Muscle layer of duodenum (tissue), 2 donors: ENCODE results near the gene C20orf202.
"Not testable (repeated sequence)": the region's sequence is repeated elsewhere in the genome, so short reads cannot be mapped to it uniquely, and the experiment has no call there.

Experiments used
- H3K27ac ChIP-seq: one replicate; pipeline ENCODE4 v1.7.0; 2013; ENCODE audit warnings: mild to moderate bottlenecking, low read length
- H3K27me3 ChIP-seq: one replicate; pipeline ENCODE4 v1.7.0; 2013; ENCODE audit warnings: low read depth, mild to moderate bottlenecking, control low read depth, low read length
- H3K36me3 ChIP-seq, 2 donors: one replicate each; pipeline ENCODE4 v1.7.0; 2013; ENCODE audit warnings: low read length in 2 of 2, control low read depth in 1 of 2, mild to moderate bottlenecking in 1 of 2; ENCODE audit not compliant: insufficient read depth in 2 of 2, control insufficient read depth in 1 of 2
- H3K4me1 ChIP-seq, 2 donors: one replicate each; pipeline ENCODE4 v1.7.0; 2013; ENCODE audit warnings: low read length in 2 of 2, mild to moderate bottlenecking in 2 of 2, control low read depth in 1 of 2, moderate library complexity in 1 of 2; ENCODE audit not compliant: insufficient read depth in 2 of 2, control insufficient read depth in 1 of 2
- H3K4me3 ChIP-seq, 2 donors: one replicate each; pipeline ENCODE4 v1.7.0; 2013; ENCODE audit warnings: low read length in 2 of 2, low read depth in 1 of 2, mild to moderate bottlenecking in 1 of 2
- H3K9me3 ChIP-seq, 2 donors: one replicate each; pipeline ENCODE4 v1.7.0; 2013; ENCODE audit warnings: low read length in 2 of 2, control low read depth in 1 of 2, mild to moderate bottlenecking in 1 of 2; ENCODE audit not compliant: control insufficient read depth in 1 of 2
- donor health status: healthy.

Gene C20orf202

GRCh38 chr20:1209447-1210387 lies 6.5 kb downstream of the C20orf202 start:
- Histone ChIP-seq H3K9me3 (no peaks in the 10 kb centered on the region), H3K27me3 (no peaks in the 10 kb centered on the region), H3K36me3 (no peaks in the 10 kb centered on the region), H3K27ac (no peak overlapping the region), H3K4me1 (no peaks in the 10 kb centered on the region), H3K4me3 (no peak overlapping the region)

GRCh38 chr20:1210501-1210900 lies 7.2 kb downstream of the C20orf202 start:
- no peaks in the 10 kb centered on the region for H3K4me1 ChIP-seq
- no peak overlapping the region for H3K4me3 ChIP-seq
- H3K36me3 ChIP-seq: no peaks in the 10 kb centered on the region
- H3K27me3 ChIP-seq: no peaks in the 10 kb centered on the region
- H3K9me3 ChIP-seq: no peaks in the 10 kb centered on the region
- H3K27ac ChIP-seq: no peak overlapping the region

- no peaks in the 10 kb centered on the region for H3K4me1 ChIP-seq
- no peaks in the 10 kb centered on the region for H3K27me3 ChIP-seq
- H3K4me3 ChIP-seq: no peak overlapping the region
- no peaks in the 10 kb centered on the region for H3K36me3 ChIP-seq
- H3K9me3 ChIP-seq: no peaks in the 10 kb centered on the region
- H3K27ac ChIP-seq: no peak overlapping the region
These were observed 8.8 kb downstream of the C20orf202 start for GRCh38 chr20:1212023-1212422.

- H3K4me3 ChIP-seq: no peak overlapping the region
- H3K4me1 ChIP-seq: no peaks in the 10 kb centered on the region
- no peaks in the 10 kb centered on the region for H3K27me3 ChIP-seq
- H3K27ac ChIP-seq: no peak overlapping the region
- H3K9me3 ChIP-seq: no peaks in the 10 kb centered on the region
- H3K36me3 ChIP-seq: no peaks in the 10 kb centered on the region
These were observed 9.5 kb downstream of the C20orf202 start for GRCh38 chr20:1212607-1213396.

GRCh38 chr20:1214838-1215261 lies 11.6 kb downstream of the C20orf202 start:
- no peaks in the 10 kb centered on the region for H3K36me3 ChIP-seq
- no peaks in the 10 kb centered on the region for H3K4me1 ChIP-seq
- H3K27me3 ChIP-seq: no peaks in the 10 kb centered on the region
- H3K9me3 ChIP-seq: no peaks in the 10 kb centered on the region
- H3K27ac ChIP-seq: no peak overlapping the region
- no peak overlapping the region for H3K4me3 ChIP-seq

- no peaks in the 10 kb centered on the region for H3K27me3 ChIP-seq
- no peaks in the 10 kb centered on the region for H3K4me1 ChIP-seq
- no peaks in the 10 kb centered on the region for H3K9me3 ChIP-seq
- no peaks in the 10 kb centered on the region for H3K36me3 ChIP-seq
- no peak overlapping the region for H3K27ac ChIP-seq
- no peak overlapping the region for H3K4me3 ChIP-seq
These were observed 12.3 kb downstream of the C20orf202 start for GRCh38 chr20:1215386-1216170.

GRCh38 chr20:1216527-1217427 lies 13.5 kb downstream of the C20orf202 start:
- H3K9me3 ChIP-seq, H3K4me1 ChIP-seq, H3K36me3 ChIP-seq, H3K27ac ChIP-seq, H3K27me3 ChIP-seq, H3K4me3 ChIP-seq: not testable (repeated sequence)

GRCh38 chr20:1222750-1223149 lies 19.5 kb downstream of the C20orf202 start:
- peaks cover 0 to 12% of the 10 kb centered on the region in 2 donors for H3K4me1 ChIP-seq
- H3K27ac ChIP-seq, H3K27me3 ChIP-seq, H3K36me3 ChIP-seq, H3K4me3 ChIP-seq, H3K9me3 ChIP-seq: not testable (repeated sequence)

- Histone ChIP-seq H3K9me3 (no peaks in the 10 kb centered on the region), H3K4me1 (peaks cover 0 to 12% of the 10 kb centered on the region in 2 donors), H3K27ac (no peak overlapping the region), H3K4me3 (no peak overlapping the region), H3K27me3 (peaks cover 6% of the 10 kb centered on the region), H3K36me3 (no peaks in the 10 kb centered on the region)
These were observed 21.1 kb downstream of the C20orf202 start for GRCh38 chr20:1224205-1224890.

GRCh38 chr20:1225263-1225782 lies 22.1 kb downstream of the C20orf202 start:
- Histone ChIP-seq H3K27me3 (peaks cover 13% of the 10 kb centered on the region), H3K4me3 (peak overlapping the region in 1 of 2 donors; percentile 50), H3K27ac (no peak overlapping the region), H3K36me3 (no peaks in the 10 kb centered on the region), H3K9me3 (no peaks in the 10 kb centered on the region), H3K4me1 (peaks cover 0 to 12% of the 10 kb centered on the region in 2 donors)
